Measurements from ENCODE around the gene LMO3. TPM values are rescaled to one million over a fixed set of nuclear protein-coding genes. Genes with fewer than 3 reads are reported as not detected.
A peak's percentile ranks its signal among the peaks of the same experiment; 100 is the strongest.

Gene LMO3
- total and polyA plus RNA-seq, 12 donors = 0.17 to 3.2 (median 1.4) TPM

GRCh38 chr12:16608946-16609539, 3.1 kb upstream of the LMO3 start:
- ATAC-seq (no peak), DNase-seq (no peak)
- Histone ChIP-seq H3K27ac (peak overlapping the region in 6 of 10 donors; percentile 16 to 60 (median 55)), H3K27me3 (peaks cover 0 to 80% (median 54%) of the 10 kb centered on the region in 7 donors), H3K36me3 (no peaks in the 10 kb centered on the region), H3K4me1 (peaks cover 0 to 26% (median 3%) of the 10 kb centered on the region in 9 donors), H3K4me3 (peak overlapping the region in 7 of 10 donors; percentile 11 to 39 (median 28)), H3K9me3 (no peaks in the 10 kb centered on the region)
- TF ChIP-seq CTCF (IDR thresholded peaks at IDR 0.05) = no peak
- WGBS, 2 donors = 37 to 39% methylated on average over 9 of the region's 9 CpGs
- intact Hi-C loops (cut with DNase I) = no loop called here

GRCh38 chr12:16607906-16608775, 2.2 kb upstream of the LMO3 start:
- intact Hi-C loops (cut with DNase I) = no loop called here
- no peak for TF ChIP-seq CTCF (IDR thresholded peaks at IDR 0.05)
- H3K4me1 ChIP-seq = peaks cover 0 to 26% (median 3%) of the 10 kb centered on the region in 9 donors
- H3K36me3 ChIP-seq = no peaks in the 10 kb centered on the region
- H3K4me3 ChIP-seq = peak overlapping the region in 3 of 10 donors; percentile 8 to 48 (median 28)
- 66 to 67% methylated on average over 11 of the region's 11 CpGs for WGBS, 2 donors
- peak overlapping the region in 4 of 10 donors; percentile 56 to 62 (median 60) for H3K27ac ChIP-seq
- no peak for DNase-seq
- no peak for ATAC-seq
- H3K27me3 ChIP-seq = peaks cover 0 to 73% (median 54%) of the 10 kb centered on the region in 7 donors
- H3K9me3 ChIP-seq = no peaks in the 10 kb centered on the region

DNA sequence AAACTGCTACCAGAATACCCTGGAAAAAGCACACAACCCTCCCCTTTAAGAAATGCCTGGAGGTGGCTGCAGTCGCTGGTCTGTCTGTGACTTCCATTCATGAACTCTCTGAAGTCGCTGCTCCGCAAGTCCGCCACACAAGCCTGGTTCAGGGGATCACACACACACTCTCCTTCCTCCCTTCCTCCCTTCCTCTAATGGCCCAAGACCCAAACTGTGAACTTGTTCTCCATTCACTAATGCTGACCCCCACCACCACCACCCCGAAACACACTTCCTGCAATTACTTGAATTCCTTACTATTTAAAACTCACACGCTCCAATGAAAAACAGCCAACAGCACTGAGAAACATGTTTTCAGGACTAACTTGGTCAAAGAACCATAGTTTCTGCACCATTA, 1.0 kb upstream of the LMO3 start:
- Histone ChIP-seq H3K4me1 (peaks cover 0 to 26% (median 3%) of the 10 kb centered on the region in 9 donors), H3K27ac (peak overlapping the region in 5 of 10 donors; percentile 46 to 62 (median 60)), H3K27me3 (peaks cover 0 to 66% (median 54%) of the 10 kb centered on the region in 7 donors), H3K36me3 (no peaks in the 10 kb centered on the region), H3K4me3 (peak overlapping the region in 7 of 10 donors; percentile 36 to 55 (median 52)), H3K9me3 (no peaks in the 10 kb centered on the region)
- TF ChIP-seq CTCF (IDR thresholded peaks at IDR 0.05) = no peak
- intact Hi-C loops (cut with DNase I) = no loop called here
- WGBS, 2 donors = 44% methylated on average over 6 of the region's 6 CpGs
- peak in 1 of 8 donors; percentile 36 for ATAC-seq
- DNase-seq = peak in 1 of 2 donors; percentile 17

GRCh38 chr12:16606201-16606849, 363 bp upstream of the LMO3 start:
- Histone ChIP-seq H3K4me3 (peak overlapping the region in 9 of 10 donors; percentile 36 to 55 (median 48)), H3K36me3 (no peaks in the 10 kb centered on the region), H3K27me3 (peaks cover 0 to 63% (median 51%) of the 10 kb centered on the region in 7 donors), H3K27ac (peak overlapping the region in 8 of 10 donors; percentile 2 to 62 (median 51)), H3K4me1 (peaks cover 0 to 26% (median 3%) of the 10 kb centered on the region in 9 donors), H3K9me3 (no peaks in the 10 kb centered on the region)
- ATAC-seq (peak; percentile 47 to 75 (median 56)), DNase-seq (peak in 1 of 2 donors; percentile 12)
- TF ChIP-seq CTCF (IDR thresholded peaks at IDR 0.05) = no peak
- intact Hi-C loops (cut with DNase I) = no loop called here
- WGBS, 2 donors = 0 to 1% methylated on average over 26 of the region's 26 CpGs
